Vagina (tissue), 2 donors: ENCODE data around the gene NAALAD2. TPM values are rescaled to one million over a fixed set of nuclear protein-coding genes. Genes with fewer than 3 reads are reported as not detected.
A peak's percentile ranks its signal among the peaks of the same experiment; 100 is the strongest.

ENCODE experiments used
- DNase-seq, 2 donors: peaks; one replicate each; pipeline ENCODE4 v3.0.0-alpha.2; 2017; ENCODE audit errors: extremely low spot score in 2 of 2
- H3K27ac ChIP-seq: fragments of 200-600 bp; sonication (generic); one replicate; pipeline ENCODE4 v1.5.1; 2019
- H3K27me3 ChIP-seq: fragments of 200-600 bp; sonication (generic); one replicate; pipeline ENCODE4 v1.5.1; 2019
- H3K36me3 ChIP-seq, 2 donors: fragments of 200-600 bp; sonication (generic); one replicate each; pipeline ENCODE4 v1.5.1; 2017 to 2019
- H3K4me1 ChIP-seq: fragments of 200-600 bp; sonication (generic); one replicate; pipeline ENCODE4 v1.5.1; 2019
- H3K4me3 ChIP-seq, 2 donors: fragments of 200-600 bp; sonication (generic); 1 replicate in 1 of 2; 2 replicates in 1 of 2; pipeline ENCODE4 v1.5.1; 2016 to 2019
- H3K9me3 ChIP-seq: fragments of 200-600 bp; sonication (generic); one replicate; pipeline ENCODE4 v1.5.1; 2019
- POLR2A ChIP-seq, 2 donors: fragments of 450-650 bp; IDR thresholded peaks; one replicate each; pipeline ENCODE4 v1.6.1; 2017; ENCODE audit warnings: antibody characterized with exemption in 2 of 2, mild to moderate bottlenecking in 2 of 2, moderate library complexity in 2 of 2
- POLR2AphosphoS5 ChIP-seq, 2 donors: sonication (generic); formaldehyde crosslinking; IDR thresholded peaks; one replicate each; pipeline ENCODE4 v1.9.0; 2017; ENCODE audit warnings: antibody characterized with exemption in 2 of 2, mild to moderate bottlenecking in 2 of 2, low read depth in 1 of 2; ENCODE audit not compliant: insufficient read depth in 1 of 2
- intact Hi-C: fragments of 100-400 bp; cut with DNase I; formaldehyde crosslinking; loops from one replicate; pipeline ENCODE4 v1.15.1; 2023
- total RNA-seq: library from RNA; depleted of rRNA; stranded (reverse); fragments of >200 nt; gene quantifications from one replicate; pipeline ENCODE4 v1.2.3, GENCODE V29; 2016
- TF ChIP-seq, protein P1 (sequence below), 3 experiments: fragments of 450-650 bp in 2 of 3; fragments of 200-600 bp in 1 of 3; sonication (generic) in 1 of 3; IDR thresholded peaks; one replicate each; pipeline ENCODE4 v1.5.1; 2017 to 2019; ENCODE audit warnings: antibody characterized with exemption in 3 of 3, mild to moderate bottlenecking in 2 of 3, moderate library complexity in 2 of 3

The NAALAD2 gene
- total RNA-seq, 1 donor from 2014 or later, result 0.98 TPM

DNA sequence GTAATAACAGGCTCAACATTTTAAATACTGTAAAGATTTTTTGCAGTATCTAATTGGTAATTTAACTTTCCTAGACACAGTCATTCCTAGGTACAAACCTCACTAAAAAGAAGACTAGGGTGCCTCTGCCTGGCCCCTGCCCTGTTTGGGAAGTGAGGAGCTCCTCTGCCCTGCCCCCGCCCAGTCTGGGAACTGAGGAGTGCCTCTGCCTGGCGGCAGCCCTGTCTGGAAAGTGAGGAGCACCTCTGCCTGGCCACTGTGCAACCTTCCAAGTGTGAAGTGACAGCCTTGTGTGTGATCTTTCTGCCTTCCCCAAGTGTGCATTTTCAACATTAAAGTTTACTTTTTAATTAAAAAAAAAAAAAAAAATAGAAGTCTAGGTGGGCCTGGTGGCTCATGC, 84.1 kb downstream of the NAALAD2 start:
- Histone ChIP-seq H3K27me3 (no peaks in the 10 kb centered on the region), H3K4me1 (peaks cover 42% of the 10 kb centered on the region), H3K9me3 (no peaks in the 10 kb centered on the region), H3K4me3 (no peak overlapping the region), H3K27ac (no peak overlapping the region), H3K36me3 (peaks cover 0 to 13% of the 10 kb centered on the region in 2 donors)
- intact Hi-C loops, result no loop called here
- DNase-seq, result no peak
- TF ChIP-seq POLR2A (IDR thresholded peaks at IDR 0.05) (no peak), POLR2AphosphoS5 (IDR thresholded peaks at IDR 0.05; ENCODE audit: insufficient read depth in 1 of 2, low read depth in 1 of 2) (no peak)
- TF ChIP-seq, protein P1, sequence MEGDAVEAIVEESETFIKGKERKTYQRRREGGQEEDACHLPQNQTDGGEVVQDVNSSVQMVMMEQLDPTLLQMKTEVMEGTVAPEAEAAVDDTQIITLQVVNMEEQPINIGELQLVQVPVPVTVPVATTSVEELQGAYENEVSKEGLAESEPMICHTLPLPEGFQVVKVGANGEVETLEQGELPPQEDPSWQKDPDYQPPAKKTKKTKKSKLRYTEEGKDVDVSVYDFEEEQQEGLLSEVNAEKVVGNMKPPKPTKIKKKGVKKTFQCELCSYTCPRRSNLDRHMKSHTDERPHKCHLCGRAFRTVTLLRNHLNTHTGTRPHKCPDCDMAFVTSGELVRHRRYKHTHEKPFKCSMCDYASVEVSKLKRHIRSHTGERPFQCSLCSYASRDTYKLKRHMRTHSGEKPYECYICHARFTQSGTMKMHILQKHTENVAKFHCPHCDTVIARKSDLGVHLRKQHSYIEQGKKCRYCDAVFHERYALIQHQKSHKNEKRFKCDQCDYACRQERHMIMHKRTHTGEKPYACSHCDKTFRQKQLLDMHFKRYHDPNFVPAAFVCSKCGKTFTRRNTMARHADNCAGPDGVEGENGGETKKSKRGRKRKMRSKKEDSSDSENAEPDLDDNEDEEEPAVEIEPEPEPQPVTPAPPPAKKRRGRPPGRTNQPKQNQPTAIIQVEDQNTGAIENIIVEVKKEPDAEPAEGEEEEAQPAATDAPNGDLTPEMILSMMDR (IDR thresholded peaks at IDR 0.05), result no peak

DNA sequence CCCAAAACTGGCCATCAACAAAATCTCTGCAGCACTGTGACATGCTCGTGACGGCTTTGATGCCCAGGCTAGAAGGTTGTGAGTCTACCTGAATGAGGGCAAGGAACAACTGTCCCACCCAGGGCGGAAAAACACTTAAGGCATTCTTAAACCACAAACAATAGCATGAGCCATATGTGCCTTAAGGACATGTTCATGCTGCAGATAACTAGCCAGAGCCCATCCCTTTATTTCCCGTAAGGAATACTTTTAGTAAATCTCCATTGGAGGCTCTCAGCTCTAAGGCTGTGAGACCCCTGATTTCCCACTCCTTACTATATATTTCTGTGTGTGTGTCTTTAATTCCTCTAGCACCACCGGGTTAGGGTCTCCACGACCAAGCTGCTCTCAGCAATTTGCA, 85.0 kb downstream of the NAALAD2 start:
- Histone ChIP-seq H3K36me3 (peaks cover 0 to 8% of the 10 kb centered on the region in 2 donors), H3K27ac (no peak overlapping the region), H3K27me3 (no peaks in the 10 kb centered on the region), H3K4me1 (peaks cover 51% of the 10 kb centered on the region), H3K4me3 (no peak overlapping the region), H3K9me3 (no peaks in the 10 kb centered on the region)
- intact Hi-C loops, result no loop called here
- no peak for DNase-seq
- no peak for TF ChIP-seq POLR2A (IDR thresholded peaks at IDR 0.05)
- no peak for TF ChIP-seq POLR2AphosphoS5 (IDR thresholded peaks at IDR 0.05; ENCODE audit: insufficient read depth in 1 of 2, low read depth in 1 of 2)
- TF ChIP-seq, protein P1 (IDR thresholded peaks at IDR 0.05), result no peak

DNA sequence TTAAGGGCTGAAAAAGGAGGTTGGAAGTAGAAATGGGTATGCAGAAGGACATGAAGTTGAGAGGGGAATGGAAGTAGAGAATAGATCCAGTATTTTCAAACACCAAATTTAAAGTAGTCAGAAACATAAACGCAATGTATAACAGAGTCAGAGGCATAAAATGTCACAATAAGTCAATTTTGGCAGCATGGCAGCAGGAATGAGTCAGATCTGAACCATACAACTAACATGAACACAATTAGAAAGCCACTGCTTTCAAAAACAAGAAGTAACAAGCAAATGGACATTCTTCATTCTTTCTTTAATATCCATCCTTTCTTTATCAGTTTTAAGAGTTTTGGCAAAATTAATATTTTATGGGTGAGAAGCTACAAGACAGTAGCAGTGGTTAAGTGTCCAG, 85.9 kb downstream of the NAALAD2 start:
- Histone ChIP-seq H3K27me3 (no peaks in the 10 kb centered on the region), H3K9me3 (no peaks in the 10 kb centered on the region), H3K4me3 (peak overlapping the region in 1 of 2 donors; percentile 82), H3K36me3 (peaks cover 0 to 8% of the 10 kb centered on the region in 2 donors), H3K4me1 (peaks cover 59% of the 10 kb centered on the region), H3K27ac (no peak overlapping the region)
- DNase-seq, result no peak
- TF ChIP-seq, protein P1 (IDR thresholded peaks at IDR 0.05), result no peak
- TF ChIP-seq POLR2A (IDR thresholded peaks at IDR 0.05) (no peak), POLR2AphosphoS5 (IDR thresholded peaks at IDR 0.05; ENCODE audit: insufficient read depth in 1 of 2, low read depth in 1 of 2) (no peak)
- intact Hi-C loops, result no loop called here

DNA sequence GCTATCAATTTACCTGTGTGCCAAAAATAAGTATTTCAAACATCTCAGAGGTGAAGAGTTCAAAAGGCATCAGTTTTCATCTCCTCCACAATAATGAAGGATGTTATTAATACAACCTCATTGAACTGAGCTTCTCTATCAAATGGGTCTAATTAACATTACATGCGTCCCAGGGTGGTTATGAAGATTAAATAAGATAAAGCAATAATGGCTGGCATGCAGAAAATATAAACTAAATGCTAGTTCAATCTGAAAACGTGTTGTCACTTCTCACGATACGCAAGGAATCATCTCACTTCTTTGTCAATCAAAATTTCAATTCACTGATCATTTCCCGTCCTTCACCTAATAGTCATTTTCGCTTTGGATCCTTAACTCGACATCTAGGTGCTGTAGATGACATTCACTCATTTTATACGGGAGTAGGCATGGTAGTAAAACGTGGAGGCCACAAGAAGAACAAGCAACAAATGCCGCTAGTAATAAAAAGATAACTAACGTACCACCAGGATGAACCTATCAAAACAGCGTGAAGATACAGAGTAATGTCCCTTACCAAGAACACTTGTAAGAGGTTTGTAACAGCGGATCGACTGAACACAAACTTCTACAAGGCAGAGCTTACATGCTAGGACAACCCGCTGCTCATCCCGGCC, 87.5 kb downstream of the NAALAD2 start:
- peak overlapping the region; percentile 100 for H3K27ac ChIP-seq
- no peaks in the 10 kb centered on the region for H3K9me3 ChIP-seq
- DNase-seq, result no peak
- intact Hi-C loops, result no loop called here
- H3K27me3 ChIP-seq, result no peaks in the 10 kb centered on the region
- H3K36me3 ChIP-seq, result no peaks in the 10 kb centered on the region
- TF ChIP-seq POLR2A (IDR thresholded peaks at IDR 0.05), result no peak
- no peak for TF ChIP-seq POLR2AphosphoS5 (IDR thresholded peaks at IDR 0.05; ENCODE audit: insufficient read depth in 1 of 2, low read depth in 1 of 2)
- TF ChIP-seq, protein P1 (IDR thresholded peaks at IDR 0.05), result no peak
- H3K4me3 ChIP-seq, result peak overlapping the region; percentile 82 to 95
- peaks cover 59% of the 10 kb centered on the region for H3K4me1 ChIP-seq

DNA sequence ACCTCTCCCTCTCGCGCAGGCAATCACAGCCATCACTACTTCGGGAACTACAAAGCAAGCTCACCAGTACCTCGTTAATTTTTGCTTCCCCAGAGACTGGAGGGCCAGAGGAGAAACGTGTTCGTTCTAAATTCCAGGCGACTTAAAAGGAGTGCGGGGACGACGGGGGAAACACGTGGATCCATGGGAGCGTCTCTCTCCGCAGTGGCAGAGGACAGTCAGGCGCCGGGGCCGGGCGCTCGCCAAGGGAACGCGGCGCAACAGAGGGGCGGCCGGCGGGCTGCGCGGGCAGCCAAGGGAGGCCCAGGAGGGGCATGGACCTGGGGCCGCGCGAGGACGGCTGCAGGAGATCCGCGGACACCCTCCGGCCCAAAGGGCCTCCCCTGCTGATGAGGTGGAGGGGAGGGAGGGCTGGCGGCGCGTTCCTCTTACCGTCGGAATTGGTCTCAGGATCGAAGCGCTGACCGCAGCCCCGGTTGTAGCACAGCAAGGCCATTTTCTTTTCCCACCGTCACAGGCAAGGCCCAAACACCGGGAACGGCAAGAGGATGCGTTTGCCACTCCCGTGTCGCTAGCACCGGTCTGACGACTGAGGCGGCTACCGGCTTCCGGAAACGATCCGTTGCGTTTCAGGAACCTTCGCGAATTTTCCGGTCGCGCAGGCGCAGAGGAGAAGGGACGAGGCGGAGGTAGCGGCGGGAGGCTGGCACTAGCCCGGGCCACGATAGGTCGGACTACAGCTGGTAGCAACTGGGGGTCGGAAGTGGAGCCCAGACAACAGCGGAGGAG, 88.2 kb downstream of the NAALAD2 start, which contains the start of gene CHORDC1:
TSS of gene CHORDC1 (minus strand) at position 591 of the 789 bp plus-strand sequence. CDS start at position 496, 95 bp downstream.
- no peaks in the 10 kb centered on the region for H3K27me3 ChIP-seq
- TF ChIP-seq, protein P1 (IDR thresholded peaks at IDR 0.05), result no peak
- TF ChIP-seq POLR2AphosphoS5 (IDR thresholded peaks at IDR 0.05; ENCODE audit: insufficient read depth in 1 of 2, low read depth in 1 of 2) (peak; percentile 97 to 99), POLR2A (IDR thresholded peaks at IDR 0.05) (peak; percentile 93 to 95)
- intact Hi-C loops, result no loop called here
- DNase-seq, result peak in 1 of 2 donors; percentile 91
- no peaks in the 10 kb centered on the region for H3K36me3 ChIP-seq
- H3K4me3 ChIP-seq, result peak within 1 kb of the TSS; percentile 82 to 95
- H3K27ac ChIP-seq, result peak within 1 kb of the TSS; percentile 100
- peaks cover 59% of the 10 kb centered on the region for H3K4me1 ChIP-seq
- H3K9me3 ChIP-seq, result no peaks in the 10 kb centered on the region
